Lung (tissue), 12 donors: ENCODE results near the gene NFE2L1. TPM values are rescaled to one million over a fixed set of nuclear protein-coding genes. Genes with fewer than 3 reads are reported as not detected.
A peak's percentile ranks its signal among the peaks of the same experiment; 100 is the strongest.

ENCODE experiments used
- ATAC-seq: fragments of 200-7000 bp; cut with Tn5 transposase; one replicate; pipeline ENCODE4 v1.9.1; 2020; ENCODE audit warnings: moderate number of reproducible peaks; ENCODE audit not compliant: insufficient read depth, low FRiP score
- DNase-seq, 3 donors: peaks; one replicate each; pipeline ENCODE4 v3.0.0-alpha.2; 2013 to 2017
- H3K27ac ChIP-seq, 2 donors: one replicate each; pipeline ENCODE4 v1.5.1; 2013; ENCODE audit warnings: mild to moderate bottlenecking in 2 of 2, moderate library complexity in 2 of 2, control low read depth in 1 of 2, inconsistent platforms in 1 of 2, low read depth in 1 of 2, low read length in 1 of 2
- H3K27me3 ChIP-seq, 3 donors: one replicate each; pipeline ENCODE4 v1.5.1; 2013; ENCODE audit warnings: low read length in 2 of 3; ENCODE audit not compliant: control insufficient read depth in 3 of 3, insufficient read depth in 3 of 3
- H3K36me3 ChIP-seq, 4 donors: one replicate each; pipeline ENCODE4 v1.5.1; 2013; ENCODE audit warnings: low read length in 4 of 4, mild to moderate bottlenecking in 1 of 4, moderate library complexity in 1 of 4; ENCODE audit not compliant: control insufficient read depth in 4 of 4, insufficient read depth in 4 of 4
- H3K4me1 ChIP-seq, 5 donors: one replicate each; pipeline ENCODE4 v1.5.1; 2013; ENCODE audit warnings: low read length in 5 of 5, mild to moderate bottlenecking in 2 of 5, moderate library complexity in 1 of 5; ENCODE audit not compliant: control insufficient read depth in 5 of 5, insufficient read depth in 5 of 5
- H3K4me3 ChIP-seq: one replicate; pipeline ENCODE4 v1.5.1; 2013; ENCODE audit warnings: mild to moderate bottlenecking, control low read depth, moderate library complexity
- H3K9ac ChIP-seq, 2 donors: one replicate each; pipeline ENCODE4 v1.5.1; 2013; ENCODE audit warnings: low read length in 2 of 2, control low read depth in 1 of 2; ENCODE audit not compliant: insufficient read depth in 1 of 2
- H3K9me3 ChIP-seq, 4 donors: one replicate each; pipeline ENCODE4 v1.5.1; 2013; ENCODE audit warnings: low read length in 3 of 4, mild to moderate bottlenecking in 1 of 4, moderate library complexity in 1 of 4; ENCODE audit not compliant: control insufficient read depth in 4 of 4, insufficient read depth in 3 of 4
- CTCF ChIP-seq: IDR thresholded peaks from 2 replicates; pipeline ENCODE4 v1.5.1; 2012; ENCODE audit warnings: mild to moderate bottlenecking; ENCODE audit errors: control extremely low read depth, extremely low read depth
- WGBS, 2 donors: extraction: QIAGEN DNeasy Blood & Tissue Kit; methylation state at CpG; one replicate each; pipeline ENCODE4 v1.1.7; 2013; 5-methylcytosine and 5-hydroxymethylcytosine counted together
- polyA plus RNA-seq, 2 donors: library from polyadenylated mRNA; stranded (reverse); fragments of 200-250 nt; gene quantifications; one replicate each; pipeline ENCODE4 v1.2.1, GENCODE V29; 2013
- total RNA-seq, 2 donors: library from RNA; depleted of rRNA in 1 of 2; stranded (reverse); fragments of >200 nt in 1 of 2; gene quantifications; one replicate each; pipeline ENCODE4 v1.2.1, GENCODE V29; 2014 to 2021
- donor health status: control.
- donor health status: control.
- donor health status: Bipolar disorder and iron deficiency.
- donor health status: healthy.
- donor health status: DM: yes; HTN: yes; CAD: no.

NFE2L1 gene
- total and polyA plus RNA-seq, 4 donors: 68.8 to 135 (median 87.1) TPM

- ATAC-seq (no peak), DNase-seq (no peak)
- H3K9ac ChIP-seq: no peak overlapping the region
- peaks cover 23 to 71% (median 40%) of the 10 kb centered on the region in 4 donors for H3K36me3 ChIP-seq
- TF ChIP-seq CTCF: no peak
- no peaks in the 10 kb centered on the region for H3K27me3 ChIP-seq
- WGBS, 2 donors: 96% methylated on average over 10 of the region's 10 CpGs
- H3K9me3 ChIP-seq: no peaks in the 10 kb centered on the region
- peak overlapping the region in 1 of 2 donors; percentile 42 for H3K27ac ChIP-seq
- no peak overlapping the region for H3K4me3 ChIP-seq
- H3K4me1 ChIP-seq: peaks cover 21 to 41% (median 27%) of the 10 kb centered on the region in 5 donors
Observed at GRCh38 chr17:48056246-48056745, 8.1 kb downstream of the NFE2L1 start.

GRCh38 chr17:48056879-48057278 lies 8.7 kb downstream of the NFE2L1 start:
- TF ChIP-seq CTCF: no peak
- H3K9ac ChIP-seq: no peak overlapping the region
- WGBS, 2 donors: 83 to 85% methylated on average over 2 of the region's 2 CpGs
- ATAC-seq: no peak
- H3K27ac ChIP-seq: no peak overlapping the region
- peaks cover 18 to 35% (median 24%) of the 10 kb centered on the region in 5 donors for H3K4me1 ChIP-seq
- no peak overlapping the region for H3K4me3 ChIP-seq
- no peak for DNase-seq
- peaks cover 23 to 70% (median 46%) of the 10 kb centered on the region in 4 donors for H3K36me3 ChIP-seq
- no peaks in the 10 kb centered on the region for H3K9me3 ChIP-seq
- no peaks in the 10 kb centered on the region for H3K27me3 ChIP-seq

DNA sequence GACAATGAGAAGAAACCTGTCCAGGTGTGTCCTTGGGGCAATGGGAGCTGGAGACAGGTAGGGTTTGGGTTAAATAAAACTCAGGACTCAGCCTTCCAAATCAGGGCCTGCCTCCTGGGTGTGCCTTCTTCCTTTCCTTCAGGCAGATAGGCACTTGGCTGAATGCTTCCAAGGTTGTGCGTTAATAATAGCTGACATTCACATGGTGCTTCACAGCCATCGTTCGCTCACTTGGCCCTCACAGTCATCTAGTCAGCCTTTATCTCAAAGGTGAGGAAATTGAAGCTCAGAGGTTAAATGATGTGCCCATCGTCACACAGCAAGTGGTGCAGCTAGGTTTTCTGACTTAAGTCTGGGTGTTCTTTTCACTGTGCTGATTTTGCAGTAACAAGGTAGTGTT lies 9.5 kb downstream of the NFE2L1 start:
- DNase-seq (no peak), ATAC-seq (no peak)
- no peak for TF ChIP-seq CTCF
- Histone ChIP-seq H3K4me3 (no peak overlapping the region), H3K27ac (no peak overlapping the region), H3K9ac (no peak overlapping the region), H3K9me3 (no peaks in the 10 kb centered on the region), H3K4me1 (peaks cover 11 to 29% (median 16%) of the 10 kb centered on the region in 5 donors), H3K27me3 (no peaks in the 10 kb centered on the region), H3K36me3 (peaks cover 23 to 70% (median 50%) of the 10 kb centered on the region in 4 donors)
- WGBS, 2 donors: 65 to 91% methylated on average over 4 of the region's 4 CpGs
